Endothelial cell (in vitro differentiated cells): ENCODE data around the gene ZNF789. TPM values are rescaled to one million over a fixed set of nuclear protein-coding genes. Genes with fewer than 3 reads are reported as not detected.

Experiments
- DNase-seq: peaks from one replicate; pipeline ENCODE4 v3.0.0; 2021; ENCODE audit warnings: low spot score
- H3K27ac Mint-ChIP-seq: one replicate; pipeline ENCODE4 v1.8.0; 2021; ENCODE audit warnings: mixed read lengths, inconsistent platforms; ENCODE audit not compliant: unreplicated experiment
- H3K27me3 Mint-ChIP-seq: one replicate; pipeline ENCODE4 v1.8.0; 2021; ENCODE audit warnings: mild to moderate bottlenecking, moderate library complexity, mixed read lengths, inconsistent platforms; ENCODE audit not compliant: unreplicated experiment
- H3K36me3 Mint-ChIP-seq: one replicate; pipeline ENCODE4 v1.8.0; 2021; ENCODE audit warnings: mild to moderate bottlenecking, low read depth, mixed read lengths, inconsistent platforms; ENCODE audit not compliant: unreplicated experiment
- H3K4me1 Mint-ChIP-seq: one replicate; pipeline ENCODE4 v1.8.0; 2021; ENCODE audit warnings: mild to moderate bottlenecking, mixed read lengths, inconsistent platforms; ENCODE audit not compliant: unreplicated experiment
- H3K4me3 Mint-ChIP-seq: one replicate; pipeline ENCODE4 v1.8.0; 2021; ENCODE audit warnings: mild to moderate bottlenecking, mixed read lengths, inconsistent platforms; ENCODE audit not compliant: unreplicated experiment
- H3K9me3 Mint-ChIP-seq: one replicate; pipeline ENCODE4 v1.8.0; 2021; ENCODE audit warnings: mixed read lengths, inconsistent platforms; ENCODE audit not compliant: unreplicated experiment
- CTCF ChIP-seq: fragments of 200-600 bp; sonication (generic); IDR thresholded peaks from one replicate; pipeline ENCODE4 v1.5.0; 2021; ENCODE audit warnings: antibody characterized with exemption; ENCODE audit not compliant: unreplicated experiment
- total RNA-seq: library from RNA; stranded (reverse); fragmentation: NEBNext Ultra II Directional; extraction: Animal tissue kit (Norgen Biotek cat#: 25700); gene quantifications from one replicate; pipeline ENCODE4 v1.2.1, GENCODE V29; 2021; ENCODE audit not compliant: unreplicated experiment

The ZNF789 gene
- total RNA-seq, 1 donor from 2014 or later, result 17.1 TPM

GRCh38 chr7:99468336-99468918, 4.3 kb upstream of the ZNF789 start:
- DNase-seq, result no peak
- peaks cover 9% of the 10 kb centered on the region for H3K27me3 Mint-ChIP-seq
- H3K36me3 Mint-ChIP-seq, result peaks cover 13% of the 10 kb centered on the region
- H3K4me3 Mint-ChIP-seq, result no peak overlapping the region
- no peaks in the 10 kb centered on the region for H3K9me3 Mint-ChIP-seq
- no peak overlapping the region for H3K27ac Mint-ChIP-seq
- peaks cover 17% of the 10 kb centered on the region for H3K4me1 Mint-ChIP-seq
- TF ChIP-seq CTCF, result no peak

DNA sequence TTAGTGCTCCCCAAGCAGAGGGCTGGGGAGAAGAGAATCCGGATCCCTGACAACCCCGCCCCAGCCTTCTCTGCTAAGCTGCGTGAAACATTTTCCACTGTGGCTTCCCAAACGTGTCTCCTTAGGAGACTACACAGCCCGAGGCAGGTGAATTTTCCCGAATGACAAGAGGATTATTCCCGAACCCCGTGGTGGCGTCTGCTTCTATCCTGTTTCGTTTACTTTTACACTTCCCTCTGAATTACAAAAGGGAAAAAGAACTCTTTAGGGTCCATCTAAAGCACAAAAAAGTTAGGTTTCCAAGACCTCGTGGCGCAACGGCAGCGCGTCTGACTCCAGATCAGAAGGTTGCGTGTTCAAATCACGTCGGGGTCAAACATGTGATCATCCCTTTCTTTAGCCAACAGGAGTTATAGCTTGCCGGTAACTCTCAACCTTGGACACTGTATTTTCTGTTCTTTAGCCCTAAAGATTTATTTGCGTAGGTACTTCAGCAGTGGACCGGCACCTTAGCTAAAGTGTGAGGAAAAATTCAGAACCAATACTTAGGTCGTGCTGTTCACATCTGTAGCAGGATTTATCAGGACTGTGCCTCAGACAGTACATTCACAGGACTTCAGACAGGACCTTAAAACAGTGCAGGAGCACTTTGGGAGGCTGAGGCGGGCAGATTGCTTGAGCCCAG, 3.2 kb upstream of the ZNF789 start:
- no peak for DNase-seq
- Mint-ChIP-seq H3K27ac (no peak overlapping the region), H3K4me1 (peaks cover 13% of the 10 kb centered on the region), H3K27me3 (peaks cover 8% of the 10 kb centered on the region), H3K9me3 (no peaks in the 10 kb centered on the region), H3K4me3 (no peak overlapping the region), H3K36me3 (peaks cover 9% of the 10 kb centered on the region)
- no peak for TF ChIP-seq CTCF

GRCh38 chr7:99473315-99473596, 566 bp downstream of the ZNF789 start:
- no peak for TF ChIP-seq CTCF
- Mint-ChIP-seq H3K4me1 (peaks cover 6% of the 10 kb centered on the region), H3K36me3 (peaks cover 18% of the 10 kb centered on the region), H3K27ac (peak overlapping the region; percentile 85), H3K27me3 (peaks cover 13% of the 10 kb centered on the region), H3K9me3 (no peaks in the 10 kb centered on the region), H3K4me3 (peak overlapping the region; percentile 100)
- no peak for DNase-seq

- DNase-seq, result no peak
- H3K27ac Mint-ChIP-seq, result no peak overlapping the region
- peaks cover 10% of the 10 kb centered on the region for H3K27me3 Mint-ChIP-seq
Observed at GRCh38 chr7:99476107-99476506, 3.4 kb downstream of the ZNF789 start.

More at GRCh38 chr7:99476107-99476506, 3.4 kb downstream of the ZNF789 start:
- H3K36me3 Mint-ChIP-seq, result peaks cover 18% of the 10 kb centered on the region
- H3K9me3 Mint-ChIP-seq, result no peaks in the 10 kb centered on the region
- no peak for TF ChIP-seq CTCF
- peaks cover 6% of the 10 kb centered on the region for H3K4me1 Mint-ChIP-seq
- peak overlapping the region; percentile 34 for H3K4me3 Mint-ChIP-seq
